GM18909 (cell line): ENCODE data around the gene HYCC1.
A peak's percentile ranks its signal among the peaks of the same experiment; 100 is the strongest.
"Not testable (repeated sequence)": the region's sequence is repeated elsewhere in the genome, so short reads cannot be mapped to it uniquely, and the experiment has no call there.

Experiments used
- ATAC-seq: cut with Tn5 transposase; IDR thresholded peaks from one replicate; pipeline ENCODE4 v1.9.1; 2021; ENCODE audit warnings: mild to moderate bottlenecking; ENCODE audit not compliant: unreplicated experiment, poor library complexity

HYCC1 gene

DNA sequence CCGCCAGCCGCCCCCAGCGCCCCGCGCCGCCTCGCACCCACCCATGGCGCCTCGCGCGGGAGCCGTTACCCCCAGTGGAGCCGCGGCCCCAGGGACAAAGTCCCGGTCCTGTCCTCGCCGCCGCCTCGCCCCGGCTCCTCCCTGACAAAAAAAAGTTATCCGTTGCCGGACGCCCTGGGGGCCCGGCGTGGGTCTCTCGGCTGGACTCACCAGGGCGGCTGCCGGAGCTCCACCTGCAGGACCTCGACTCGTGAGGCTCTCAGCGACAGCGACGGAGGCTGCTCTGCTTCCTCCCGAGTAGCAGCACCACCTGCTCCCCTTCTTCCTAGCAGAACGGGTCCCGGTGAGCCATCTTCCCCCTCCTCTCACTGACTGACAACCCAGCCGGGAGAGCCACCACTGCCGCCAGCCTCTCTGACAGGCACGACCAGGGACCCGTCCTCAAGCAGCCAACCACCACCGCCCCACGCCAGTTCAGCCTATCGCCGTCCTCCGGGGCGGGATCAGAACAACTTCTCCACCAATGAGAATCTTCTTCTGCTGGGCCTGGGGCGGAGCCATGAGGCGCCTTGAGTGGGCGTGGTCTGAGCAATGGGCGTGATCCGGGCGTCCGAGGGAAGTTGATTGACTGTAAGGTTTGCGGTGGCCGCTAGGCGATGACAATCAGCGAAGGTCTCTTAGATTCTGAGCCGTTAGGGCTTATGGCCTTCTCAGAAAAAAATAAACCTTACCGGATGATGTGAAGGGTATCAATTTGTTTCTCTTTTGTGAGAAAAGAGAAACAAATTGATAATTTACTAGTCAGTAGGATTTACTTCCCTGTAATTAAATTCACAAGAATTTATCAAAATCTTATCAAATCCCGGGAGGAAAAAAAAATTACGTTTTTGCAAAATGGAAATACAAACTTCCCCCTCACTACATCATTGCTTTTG lies at the start of gene HYCC1:
Gene HYCC1 (minus strand): TSS at position 416 of the 935 bp plus-strand sequence. CDS start 23,019 bp downstream, outside the sequence.
- peak; percentile 95 for ATAC-seq

DNA sequence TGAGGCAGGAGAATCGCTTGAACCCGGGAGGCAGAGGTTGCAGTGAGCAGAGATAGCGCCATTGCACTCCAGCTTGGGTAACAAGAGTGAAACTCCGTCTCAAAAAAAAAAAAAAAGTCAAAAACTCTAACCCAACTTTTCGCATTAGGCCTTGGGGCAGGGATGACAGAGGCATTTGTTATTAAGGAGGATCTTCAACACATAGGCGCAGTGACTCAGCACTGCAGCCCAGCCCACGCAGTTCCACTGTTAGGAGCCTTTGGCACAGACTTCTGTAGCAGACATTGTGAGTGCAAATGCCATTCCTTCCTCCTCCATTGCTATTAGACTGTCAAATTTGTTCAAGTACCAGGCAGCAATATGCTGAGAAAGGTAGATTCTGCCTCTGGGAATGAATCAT lies 48.5 kb upstream of the HYCC1 start:
- ATAC-seq = no peak

DNA sequence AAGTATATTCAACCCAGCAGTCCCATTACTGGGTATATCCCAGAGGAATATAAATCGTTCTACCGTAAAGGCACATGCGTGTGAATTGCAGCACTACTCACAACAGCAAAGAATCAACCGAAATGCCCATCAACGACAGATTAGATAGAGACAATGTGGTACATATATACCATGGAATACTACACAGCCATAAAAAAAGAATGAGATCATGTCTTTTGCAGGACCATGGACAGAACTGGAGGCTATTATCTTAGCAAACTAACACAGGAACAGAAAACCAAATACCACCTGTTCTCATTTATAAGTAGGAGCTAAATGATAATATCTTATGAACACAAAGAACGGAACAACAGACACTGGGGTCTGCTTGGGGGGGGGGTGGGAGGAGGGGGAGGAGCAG lies 47.4 kb upstream of the HYCC1 start:
- ATAC-seq = no peak

DNA sequence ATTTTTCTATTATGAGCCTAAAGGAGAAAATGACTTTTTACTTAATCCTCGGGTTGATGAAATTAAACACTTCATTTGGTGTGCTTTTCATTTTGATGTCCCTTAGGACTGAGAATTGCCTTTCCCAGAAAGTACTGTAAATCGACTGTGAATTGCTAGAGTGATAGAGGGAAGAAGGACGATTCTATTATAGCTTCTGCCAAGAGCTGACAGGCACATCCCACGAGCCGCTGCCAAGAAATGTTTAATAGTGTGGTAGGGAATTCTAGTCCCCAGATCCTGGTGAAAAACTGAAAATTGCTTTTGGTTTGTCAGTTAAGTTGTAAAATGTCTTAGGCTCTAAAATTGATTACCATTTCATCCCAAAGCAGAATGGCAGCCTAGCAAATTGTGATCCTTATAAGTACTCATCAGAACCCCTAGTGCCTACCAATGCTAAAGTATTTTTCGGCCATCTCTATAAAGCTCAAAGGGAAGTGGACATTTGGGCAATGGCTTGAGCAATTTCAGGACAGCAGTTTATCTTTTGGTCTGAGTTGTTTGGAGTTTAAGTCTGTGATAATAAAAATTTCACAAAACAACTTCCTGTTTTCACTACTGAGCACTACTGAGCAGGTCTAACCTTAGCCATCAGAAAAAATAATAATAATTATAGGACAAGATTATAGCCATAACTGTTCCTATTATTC lies 44.6 kb upstream of the HYCC1 start:
- ATAC-seq = no peak

DNA sequence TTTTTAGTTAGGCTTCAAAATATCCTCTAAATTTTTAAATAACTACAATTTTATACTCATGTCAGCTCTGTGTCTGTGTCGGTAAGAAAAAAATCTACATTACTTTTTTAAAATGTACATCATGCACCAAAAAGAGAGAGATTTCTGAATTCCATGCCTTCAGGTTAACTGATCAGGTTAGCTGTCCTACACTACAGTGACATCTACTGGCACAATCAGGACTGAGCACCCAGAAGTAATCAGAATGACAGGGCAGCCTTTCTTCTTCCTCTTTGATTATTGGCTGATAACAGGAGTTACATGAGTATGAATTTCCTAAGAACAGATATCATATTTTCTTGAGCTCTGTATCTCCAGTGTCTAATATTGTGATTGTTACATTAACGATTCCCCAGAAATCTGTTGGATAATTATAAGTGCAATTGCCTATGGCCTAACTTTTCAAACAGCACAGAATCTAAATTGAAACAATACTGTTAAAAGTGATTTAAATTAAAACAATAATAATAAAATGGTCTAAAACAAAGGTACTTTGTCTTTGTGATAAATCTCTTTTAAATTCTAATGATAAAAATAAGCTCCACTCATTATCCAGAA lies 41.8 kb upstream of the HYCC1 start:
- peak; percentile 72 for ATAC-seq

DNA sequence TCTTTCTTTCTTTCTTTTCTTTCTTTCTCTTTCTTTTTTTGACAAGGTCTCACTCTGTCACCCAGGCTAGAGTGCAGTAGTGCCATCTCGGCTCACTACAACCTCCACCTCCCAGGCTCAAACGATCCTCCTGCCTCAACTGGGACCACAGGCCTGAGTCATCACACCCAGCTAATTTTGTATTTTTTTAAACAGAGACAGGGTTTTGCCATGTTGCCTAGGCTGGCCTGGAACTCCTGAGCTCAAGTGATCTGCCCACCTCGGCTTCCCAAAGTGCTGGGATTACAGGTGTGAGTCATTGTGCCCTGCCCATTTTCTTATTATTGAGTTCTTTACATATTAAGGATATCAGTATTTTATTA lies 37.2 kb upstream of the HYCC1 start:
- not testable (repeated sequence) for ATAC-seq

DNA sequence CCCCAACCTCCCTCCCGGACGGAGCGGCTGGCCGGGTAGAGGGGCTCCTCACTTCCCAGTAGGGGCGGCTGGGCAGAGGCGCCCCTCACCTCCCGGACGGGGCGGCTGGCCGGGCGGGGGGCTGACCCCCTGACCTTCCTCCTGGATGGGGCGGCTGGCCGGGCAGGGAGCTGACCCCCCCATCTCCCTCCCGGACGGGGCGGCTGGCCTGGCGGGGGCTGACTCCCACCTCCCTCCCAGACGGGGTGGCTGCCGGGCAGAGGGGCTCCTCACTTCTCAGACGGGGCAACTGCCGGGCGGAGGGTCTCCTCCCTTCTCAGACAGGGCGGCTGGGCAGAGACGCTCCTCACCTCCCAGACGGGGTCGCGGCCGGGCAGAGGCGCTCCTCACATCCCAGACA lies 32.4 kb upstream of the HYCC1 start:
- not testable (repeated sequence) for ATAC-seq

DNA sequence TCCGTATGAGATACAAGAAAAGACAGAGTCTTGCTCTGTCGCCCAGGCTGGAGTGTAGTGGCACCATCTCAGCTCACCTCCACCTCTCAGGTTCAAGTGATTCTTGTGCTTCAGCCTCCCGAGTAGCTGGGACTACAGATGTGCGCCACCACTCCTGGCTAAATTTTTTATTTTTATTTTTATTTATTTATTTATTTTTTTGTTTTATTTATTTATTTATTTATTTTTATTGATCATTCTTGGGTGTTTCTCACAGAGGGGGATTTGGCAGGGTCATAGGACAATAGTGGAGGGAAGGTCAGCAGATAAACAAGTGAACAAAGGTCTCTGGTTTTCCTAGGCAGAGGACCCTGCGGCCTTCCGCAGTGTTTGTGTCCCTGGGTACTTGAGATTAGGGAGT lies 31.2 kb upstream of the HYCC1 start:
- ATAC-seq = not testable (repeated sequence)

DNA sequence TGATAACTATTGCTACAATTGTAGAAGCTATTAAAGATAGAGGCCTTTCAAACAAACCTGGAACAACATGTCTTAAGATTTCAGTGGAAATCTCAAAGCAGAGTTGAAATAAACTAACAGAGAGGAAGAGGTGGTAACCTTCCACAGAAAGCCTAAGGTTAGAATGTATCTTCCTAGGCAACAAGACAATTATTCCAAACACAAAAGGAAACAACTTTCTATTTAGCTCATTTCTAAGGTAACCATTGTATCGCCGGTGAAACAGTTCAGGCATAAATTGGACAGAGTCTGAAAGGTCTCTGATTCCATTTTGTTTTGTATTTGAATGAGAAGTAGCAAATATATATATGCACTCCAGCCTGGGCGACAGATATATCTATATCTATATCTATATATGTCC lies 30.7 kb upstream of the HYCC1 start:
- ATAC-seq = no peak

DNA sequence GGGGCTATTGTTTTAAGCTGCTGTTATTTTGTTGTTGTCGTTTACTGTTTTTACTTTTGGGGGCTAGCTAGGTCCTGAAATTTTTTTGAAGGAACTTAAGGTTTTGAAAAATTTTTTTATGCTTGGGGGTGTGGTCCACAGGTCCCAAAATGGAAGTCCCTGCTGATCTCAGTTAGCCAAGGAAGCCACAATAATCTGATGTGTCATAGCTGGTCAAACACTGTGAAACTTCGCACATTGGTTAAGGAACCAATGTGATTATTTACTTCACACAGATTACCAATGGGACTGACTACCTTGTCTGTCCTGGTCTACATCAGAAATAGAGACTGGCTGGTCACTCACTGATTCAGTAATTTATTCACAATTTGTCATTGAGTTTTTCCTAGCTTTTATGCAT lies 29.5 kb upstream of the HYCC1 start:
- ATAC-seq = no peak

DNA sequence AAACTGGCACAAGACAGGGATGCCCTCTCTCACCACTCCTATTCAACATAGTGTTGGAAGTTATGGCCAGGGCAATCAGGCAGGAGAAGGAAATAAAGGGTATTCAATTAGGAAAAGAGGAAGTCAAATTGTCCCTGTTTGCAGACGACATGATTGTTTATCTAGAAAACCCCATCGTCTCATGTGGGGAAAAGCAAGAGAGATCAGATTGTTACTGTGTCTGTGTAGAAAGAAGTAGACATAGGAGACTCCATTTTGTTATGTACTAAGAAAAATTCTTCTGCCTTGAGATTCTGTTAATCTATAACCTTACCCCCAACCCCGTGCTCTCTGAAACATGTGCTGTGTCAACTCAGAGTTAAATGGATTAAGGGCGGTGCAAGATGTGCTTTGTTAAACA lies 25.7 kb upstream of the HYCC1 start:
- ATAC-seq = not testable (repeated sequence)

DNA sequence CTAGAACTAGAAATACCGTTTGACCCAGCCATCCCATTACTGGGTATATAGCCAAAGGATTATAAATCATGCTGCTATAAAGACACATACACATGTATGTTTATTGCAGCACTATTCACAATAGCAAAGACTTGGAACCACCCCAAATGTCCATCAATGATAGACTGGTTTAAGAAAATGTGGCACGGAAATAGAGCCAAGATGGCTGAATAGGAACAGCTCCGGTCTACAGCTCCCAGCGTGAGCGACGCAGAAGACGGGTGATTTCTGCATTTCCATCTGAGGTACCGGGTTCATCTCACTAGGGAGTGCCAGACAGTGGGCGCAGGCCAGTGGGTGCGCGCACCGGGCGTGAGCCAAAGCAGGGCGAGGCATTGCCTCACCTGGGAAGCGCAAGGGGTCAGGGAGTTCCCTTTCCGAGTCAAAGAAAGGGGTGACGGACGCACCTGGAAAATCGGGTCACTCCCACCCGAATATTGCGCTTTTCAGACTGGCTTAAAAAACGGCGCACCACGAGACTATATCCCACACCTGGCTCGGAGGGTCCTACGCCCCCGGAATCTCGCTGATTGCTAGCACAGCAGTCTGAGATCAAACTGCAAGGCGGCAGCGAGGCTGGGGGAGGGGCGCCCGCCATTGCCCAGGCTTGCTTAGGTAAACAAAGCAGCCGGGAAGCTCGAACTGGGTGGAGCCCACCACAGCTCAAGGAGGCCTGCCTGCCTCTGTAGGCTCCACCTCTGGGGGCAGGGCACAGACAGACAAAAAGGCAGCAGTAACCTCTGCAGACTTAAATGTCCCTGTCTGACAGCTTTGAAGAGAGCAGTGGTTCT lies 21.8 kb upstream of the HYCC1 start:
- not testable (repeated sequence) for ATAC-seq

DNA sequence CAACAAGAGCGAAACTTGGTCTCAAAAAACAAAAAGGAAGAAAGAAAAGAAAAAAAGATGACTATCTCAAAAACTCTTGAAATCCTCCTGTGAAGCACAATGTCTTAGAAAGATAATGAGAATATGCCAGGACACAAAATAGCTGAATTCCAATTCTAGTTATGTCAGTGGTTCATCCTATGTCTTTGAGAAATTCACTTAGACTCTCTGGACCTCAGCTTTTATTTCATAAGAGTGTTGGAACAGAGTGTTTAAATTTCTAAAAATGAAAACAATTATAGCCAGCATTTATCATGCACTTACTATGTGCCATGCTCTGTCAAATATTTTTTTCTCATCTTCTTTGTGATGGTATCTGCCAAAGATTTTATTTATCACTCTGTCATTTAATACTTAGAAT lies 13.3 kb upstream of the HYCC1 start:
- ATAC-seq = no peak

DNA sequence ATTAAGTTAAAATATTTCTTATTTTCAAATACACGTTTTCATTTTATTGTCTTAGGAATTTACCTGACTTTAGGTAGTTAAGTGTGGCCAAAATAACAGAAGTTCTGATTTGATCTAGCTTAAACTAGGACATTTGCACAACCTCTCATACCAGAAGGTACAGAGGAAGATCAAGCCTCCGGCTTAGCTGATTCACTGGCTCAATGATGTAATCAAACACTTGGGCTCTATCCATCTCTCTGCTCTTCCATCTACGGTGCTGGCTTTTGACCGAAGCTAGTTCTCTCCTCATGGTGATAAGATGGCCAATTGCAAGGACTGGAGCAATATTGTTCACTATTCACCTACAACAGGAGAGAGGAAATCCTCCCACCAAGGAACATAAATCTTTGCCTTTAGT lies 12.2 kb upstream of the HYCC1 start:
- no peak for ATAC-seq

DNA sequence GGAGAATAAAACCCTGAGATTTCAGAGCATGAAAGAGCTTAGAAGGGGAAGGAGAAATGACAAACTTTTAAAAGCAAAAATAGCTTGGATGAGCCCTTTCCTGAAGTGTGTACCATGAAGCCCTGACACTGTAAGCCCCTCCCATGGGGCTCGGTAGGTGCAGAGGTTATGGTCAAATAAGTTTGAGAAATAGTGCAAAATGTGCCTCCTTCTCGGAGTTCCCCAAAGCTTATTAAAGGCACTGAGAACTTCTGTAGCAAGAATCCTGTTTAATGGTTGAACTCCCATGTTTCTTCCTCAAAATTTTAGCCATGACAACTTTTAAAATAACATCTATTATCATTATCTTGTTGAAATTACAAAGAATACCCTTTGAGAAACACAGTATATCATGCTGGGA lies 10.5 kb upstream of the HYCC1 start:
- ATAC-seq = no peak

DNA sequence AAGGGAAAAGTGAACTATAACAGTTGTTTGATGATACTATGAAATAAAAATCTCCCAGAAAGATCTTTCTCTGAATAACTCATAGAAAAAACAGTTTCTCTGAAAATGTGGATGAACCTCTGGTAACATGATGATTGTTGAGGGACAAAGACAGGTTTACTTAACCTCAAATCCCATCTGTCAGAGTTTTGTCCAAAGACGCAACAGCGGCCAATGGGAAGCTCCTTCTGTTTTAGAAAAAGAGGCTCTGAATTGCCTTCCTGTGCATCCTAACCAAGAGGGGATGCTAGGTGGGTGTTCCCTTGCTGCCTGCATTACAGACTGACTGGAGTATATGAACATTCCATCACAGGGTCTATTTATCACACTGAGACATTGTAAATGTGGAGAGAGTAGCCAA lies 8.9 kb upstream of the HYCC1 start:
- ATAC-seq = no peak

DNA sequence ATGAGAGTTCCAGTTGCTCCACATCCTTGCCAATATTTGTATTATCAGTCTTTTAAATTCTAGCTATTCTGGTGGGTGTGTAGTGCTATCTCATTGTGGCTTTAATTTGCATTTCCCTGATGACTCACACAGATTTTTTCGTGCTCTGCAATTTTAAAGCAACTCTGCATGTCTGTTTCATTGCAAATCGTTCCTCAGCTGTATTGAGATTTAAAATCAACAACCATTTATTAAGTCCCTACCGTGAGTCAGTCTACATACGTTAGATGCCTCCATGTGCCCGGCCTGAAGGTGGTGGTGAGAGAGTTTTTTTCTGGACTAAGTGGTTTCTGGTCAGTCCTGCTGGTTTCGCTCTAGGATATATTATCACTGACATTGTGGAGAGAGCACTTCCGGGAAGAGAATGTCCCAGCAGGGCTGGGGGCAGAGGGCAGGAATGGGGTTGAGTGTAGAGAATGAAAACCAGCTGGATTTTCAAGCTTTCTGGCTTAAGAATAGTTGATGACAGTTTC lies 8.4 kb upstream of the HYCC1 start:
- no peak for ATAC-seq

DNA sequence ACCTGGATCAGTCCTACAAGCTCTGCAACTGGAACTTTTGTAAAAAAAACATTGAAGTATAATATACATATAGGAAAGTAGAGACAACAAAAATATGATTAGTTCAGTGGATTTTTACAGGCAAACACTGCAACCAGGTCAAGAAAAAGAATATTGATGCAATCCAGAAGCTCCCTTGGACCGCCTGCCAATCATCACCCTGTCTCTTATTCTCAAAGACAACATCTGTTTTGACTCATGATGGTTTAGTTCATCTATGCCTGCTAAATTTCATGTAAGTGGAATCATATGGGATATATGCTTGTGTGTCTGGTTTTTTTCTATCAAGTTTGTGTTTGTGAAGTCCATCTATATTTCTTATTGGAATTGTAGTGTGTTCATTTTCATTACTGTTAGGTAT lies 7.7 kb upstream of the HYCC1 start:
- no peak for ATAC-seq

DNA sequence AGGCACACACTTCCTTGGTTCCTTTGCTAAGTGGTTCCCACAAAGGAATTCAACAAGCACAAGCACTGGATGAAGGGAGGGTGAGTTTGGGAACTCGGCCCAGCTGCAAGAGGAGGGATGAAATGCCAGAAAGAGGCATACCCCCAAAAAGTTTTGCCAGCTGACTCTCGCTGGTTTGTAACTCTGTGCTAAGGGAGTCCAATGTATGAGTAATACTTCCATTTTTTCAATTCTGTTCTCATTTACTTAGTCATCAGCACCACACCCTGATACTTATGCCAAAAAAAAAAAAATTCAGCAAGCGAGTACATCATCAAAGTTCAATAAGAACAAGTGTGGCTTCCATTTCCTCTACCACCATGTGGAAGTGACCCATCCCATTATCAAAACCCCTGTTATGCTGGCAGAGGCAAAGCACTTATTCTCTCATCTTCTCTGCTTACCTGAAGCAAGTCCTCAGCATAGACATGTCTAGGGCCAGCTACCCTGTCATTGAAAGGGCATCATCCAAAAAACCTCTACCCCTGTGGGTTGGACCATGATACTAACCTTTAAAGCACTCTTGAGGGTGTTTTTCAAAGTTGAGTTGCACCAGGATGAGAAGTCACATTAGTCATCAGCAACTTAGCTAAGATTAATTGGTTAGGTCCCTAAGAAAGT lies 6.9 kb upstream of the HYCC1 start:
- ATAC-seq = no peak

DNA sequence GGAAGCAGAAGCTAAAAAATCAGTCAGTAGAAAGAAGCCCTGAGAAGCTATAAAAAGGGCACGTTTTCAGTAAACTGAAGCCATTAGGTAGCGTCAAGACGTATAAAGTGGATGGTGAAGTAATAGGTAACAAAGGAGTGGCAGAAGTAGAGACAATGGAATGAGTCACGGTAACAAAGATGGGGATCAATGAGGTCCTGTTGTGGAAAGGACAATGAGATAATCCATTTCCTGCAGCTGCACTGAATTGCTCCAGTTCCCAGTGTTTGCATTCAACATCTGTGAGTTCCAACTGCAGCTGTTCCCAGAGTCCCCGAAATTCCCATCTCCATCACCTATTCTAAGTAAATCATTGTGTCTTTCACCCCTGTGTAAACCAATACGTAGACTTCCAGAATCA lies 4.8 kb upstream of the HYCC1 start:
- ATAC-seq = no peak
